Measurements from ENCODE around the gene HOXB8. TPM values are rescaled to one million over a fixed set of nuclear protein-coding genes. Genes with fewer than 3 reads are reported as not detected.

Gene HOXB8
- total and polyA plus RNA-seq, 2 of the 13 experiments (the other 11 are each of a cell fraction or from before 2014, with no cell fraction given): not detected

DNA sequence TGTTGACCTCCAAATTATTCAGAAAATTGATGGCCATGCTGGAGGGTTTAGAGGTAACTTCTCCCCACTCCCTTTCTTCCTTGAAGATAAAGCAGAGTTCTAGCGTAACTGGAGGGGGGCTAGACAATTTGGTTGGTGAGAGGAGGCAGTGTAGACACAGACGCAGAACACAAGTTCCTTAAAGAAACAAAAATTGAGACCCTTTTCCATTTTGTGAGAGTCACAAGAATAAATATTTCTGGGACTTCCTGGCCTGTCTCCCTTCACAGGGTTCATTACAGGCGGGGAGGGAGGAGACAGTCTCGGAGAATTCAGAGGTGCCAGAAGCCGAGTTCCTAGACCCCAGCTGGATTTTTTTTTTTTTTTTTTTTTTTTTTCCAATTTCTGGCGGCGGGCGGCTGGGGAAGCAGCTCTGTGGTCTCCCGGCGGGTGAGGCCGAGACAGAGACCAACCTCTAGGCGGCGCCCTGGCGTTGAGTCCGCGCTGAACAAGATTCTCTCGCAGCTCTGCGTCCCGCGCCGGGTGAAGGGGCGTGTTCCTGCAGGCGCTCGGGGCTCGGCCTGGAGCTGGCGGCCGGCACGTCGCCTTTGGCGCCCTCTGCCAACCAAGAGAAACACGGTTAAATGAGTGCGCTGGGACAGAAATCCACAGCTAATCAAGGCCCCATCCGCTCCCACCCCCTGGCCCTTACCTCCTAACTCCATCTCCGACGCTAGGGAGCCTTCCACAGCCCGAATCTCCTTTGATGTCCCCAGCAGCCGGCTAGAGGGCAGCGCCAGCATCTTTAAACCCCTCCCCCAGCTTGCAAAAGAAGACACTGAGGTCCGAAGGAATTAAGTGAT lies 21.3 kb upstream of the HOXB8 start (continued):
- TF ChIP-seq ELF3 (CRISPR knock-in tag; IDR thresholded peaks at IDR 0.05) (0 out of 2 replicates have a peak, but pooled peaks have one; percentile 26), ZNF766 (CRISPR knock-in tag; IDR thresholded peaks at IDR 0.05; ENCODE audit: borderline replicate concordance) (0 out of 2 replicates have a peak, but pooled peaks have one; percentile 74), AKAP8 (CRISPR knock-in tag; IDR thresholded peaks at IDR 0.05) (no peak), SALL1 (CRISPR knock-in tag; IDR thresholded peaks at IDR 0.05) (peak; percentile 70), BCL6 (CRISPR knock-in tag; IDR thresholded peaks at IDR 0.05) (0 out of 2 replicates have a peak, but pooled peaks have one; percentile 22), KLF11 (CRISPR knock-in tag; IDR thresholded peaks at IDR 0.05) (0 out of 2 replicates have a peak, but pooled peaks have one; percentile 47), MTA1 (CRISPR knock-in tag; IDR thresholded peaks at IDR 0.05; ENCODE audit: borderline replicate concordance) (peak; percentile 76; the same call in 1 of the 2 replicates), ZNF350 (CRISPR knock-in tag; IDR thresholded peaks at IDR 0.05; ENCODE audit: borderline replicate concordance, low read depth) (peak; percentile 35; the same call in 1 of the 2 replicates), ZKSCAN5 (CRISPR knock-in tag; IDR thresholded peaks at IDR 0.05) (peak; percentile 61; the same call in 1 of the 2 replicates), ZMYM4 (CRISPR knock-in tag; IDR thresholded peaks at IDR 0.05) (peak; percentile 77; the same call in 1 of the 2 replicates), ZNF335 (CRISPR knock-in tag; IDR thresholded peaks at IDR 0.05) (no peak), CBX2 (IDR thresholded peaks at IDR 0.05; ENCODE audit: low read depth, low read length) (no peak), CBX2 (CRISPR knock-in tag; IDR thresholded peaks at IDR 0.05; ENCODE audit: low read depth) (peak; percentile 90; the same call in 1 of the 2 replicates), BRCA1 (CRISPR knock-in tag; IDR thresholded peaks at IDR 0.05) (peak; percentile 47; the same call in 1 of the 2 replicates), RXRA (CRISPR knock-in tag; IDR thresholded peaks at IDR 0.05) (0 out of 2 replicates have a peak, but pooled peaks have one; percentile 27)
- TF ChIP-seq, protein P1, sequence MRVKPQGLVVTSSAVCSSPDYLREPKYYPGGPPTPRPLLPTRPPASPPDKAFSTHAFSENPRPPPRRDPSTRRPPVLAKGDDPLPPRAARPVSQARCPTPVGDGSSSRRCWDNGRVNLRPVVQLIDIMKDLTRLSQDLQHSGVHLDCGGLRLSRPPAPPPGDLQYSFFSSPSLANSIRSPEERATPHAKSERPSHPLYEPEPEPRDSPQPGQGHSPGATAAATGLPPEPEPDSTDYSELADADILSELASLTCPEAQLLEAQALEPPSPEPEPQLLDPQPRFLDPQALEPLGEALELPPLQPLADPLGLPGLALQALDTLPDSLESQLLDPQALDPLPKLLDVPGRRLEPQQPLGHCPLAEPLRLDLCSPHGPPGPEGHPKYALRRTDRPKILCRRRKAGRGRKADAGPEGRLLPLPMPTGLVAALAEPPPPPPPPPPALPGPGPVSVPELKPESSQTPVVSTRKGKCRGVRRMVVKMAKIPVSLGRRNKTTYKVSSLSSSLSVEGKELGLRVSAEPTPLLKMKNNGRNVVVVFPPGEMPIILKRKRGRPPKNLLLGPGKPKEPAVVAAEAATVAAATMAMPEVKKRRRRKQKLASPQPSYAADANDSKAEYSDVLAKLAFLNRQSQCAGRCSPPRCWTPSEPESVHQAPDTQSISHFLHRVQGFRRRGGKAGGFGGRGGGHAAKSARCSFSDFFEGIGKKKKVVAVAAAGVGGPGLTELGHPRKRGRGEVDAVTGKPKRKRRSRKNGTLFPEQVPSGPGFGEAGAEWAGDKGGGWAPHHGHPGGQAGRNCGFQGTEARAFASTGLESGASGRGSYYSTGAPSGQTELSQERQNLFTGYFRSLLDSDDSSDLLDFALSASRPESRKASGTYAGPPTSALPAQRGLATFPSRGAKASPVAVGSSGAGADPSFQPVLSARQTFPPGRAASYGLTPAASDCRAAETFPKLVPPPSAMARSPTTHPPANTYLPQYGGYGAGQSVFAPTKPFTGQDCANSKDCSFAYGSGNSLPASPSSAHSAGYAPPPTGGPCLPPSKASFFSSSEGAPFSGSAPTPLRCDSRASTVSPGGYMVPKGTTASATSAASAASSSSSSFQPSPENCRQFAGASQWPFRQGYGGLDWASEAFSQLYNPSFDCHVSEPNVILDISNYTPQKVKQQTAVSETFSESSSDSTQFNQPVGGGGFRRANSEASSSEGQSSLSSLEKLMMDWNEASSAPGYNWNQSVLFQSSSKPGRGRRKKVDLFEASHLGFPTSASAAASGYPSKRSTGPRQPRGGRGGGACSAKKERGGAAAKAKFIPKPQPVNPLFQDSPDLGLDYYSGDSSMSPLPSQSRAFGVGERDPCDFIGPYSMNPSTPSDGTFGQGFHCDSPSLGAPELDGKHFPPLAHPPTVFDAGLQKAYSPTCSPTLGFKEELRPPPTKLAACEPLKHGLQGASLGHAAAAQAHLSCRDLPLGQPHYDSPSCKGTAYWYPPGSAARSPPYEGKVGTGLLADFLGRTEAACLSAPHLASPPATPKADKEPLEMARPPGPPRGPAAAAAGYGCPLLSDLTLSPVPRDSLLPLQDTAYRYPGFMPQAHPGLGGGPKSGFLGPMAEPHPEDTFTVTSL (CRISPR knock-in tag; IDR thresholded peaks at IDR 0.05; ENCODE audit: borderline replicate concordance): no peak
- TF ChIP-seq, protein P2, sequence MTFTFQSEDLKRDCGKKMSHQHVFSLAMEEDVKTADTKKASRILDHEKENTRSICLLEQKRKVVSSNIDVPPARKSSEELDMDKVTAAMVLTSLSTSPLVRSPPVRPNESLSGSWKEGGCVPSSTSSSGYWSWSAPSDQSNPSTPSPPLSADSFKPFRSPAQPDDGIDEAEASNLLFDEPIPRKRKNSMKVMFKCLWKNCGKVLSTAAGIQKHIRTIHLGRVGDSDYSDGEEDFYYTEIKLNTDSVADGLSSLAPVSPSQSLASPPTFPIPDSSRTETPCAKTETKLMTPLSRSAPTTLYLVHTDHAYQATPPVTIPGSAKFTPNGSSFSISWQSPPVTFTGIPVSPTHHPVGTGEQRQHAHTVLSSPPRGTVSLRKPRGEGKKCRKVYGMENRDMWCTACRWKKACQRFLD (CRISPR knock-in tag; IDR thresholded peaks at IDR 0.05; ENCODE audit: borderline replicate concordance): no peak

Measured in HepG2 (cell line).